ACHN (cell line): ENCODE measurements around the gene HPGD.

Experiments
- DNase-seq: peaks from one replicate; pipeline ENCODE4 v3.0.0-alpha.2; 2015
- in situ Hi-C: cut with HindIII; loops from 2 replicates; pipeline ENCODE4 v1.10.0; 2017; ENCODE audit warnings: low sequenced_read_pairs, low pct_ligation_motif_present, low pct_unique_long_range_greater_than_20kb

The HPGD gene

DNA sequence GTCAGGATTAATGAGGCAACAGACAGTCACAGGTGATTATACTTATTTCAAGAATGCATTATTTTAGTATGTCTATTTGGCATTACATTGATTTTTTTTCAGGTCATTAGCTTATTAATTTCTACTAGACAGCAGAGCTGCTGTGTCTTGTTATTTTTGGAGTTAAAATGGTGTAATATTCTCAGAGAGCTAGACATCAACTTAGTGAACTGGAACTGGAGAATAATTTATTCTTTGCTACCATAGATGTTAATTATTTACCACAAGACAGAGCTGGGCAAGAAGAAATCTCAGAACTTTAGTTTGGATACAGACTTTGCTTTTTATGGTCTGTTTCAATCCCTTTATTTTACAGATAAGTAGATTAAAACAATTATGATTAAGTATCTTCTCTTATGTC is 10.2 kb upstream of the HPGD start:
- peak; percentile 38 for DNase-seq
- in situ Hi-C loops, result no loop called here

DNA sequence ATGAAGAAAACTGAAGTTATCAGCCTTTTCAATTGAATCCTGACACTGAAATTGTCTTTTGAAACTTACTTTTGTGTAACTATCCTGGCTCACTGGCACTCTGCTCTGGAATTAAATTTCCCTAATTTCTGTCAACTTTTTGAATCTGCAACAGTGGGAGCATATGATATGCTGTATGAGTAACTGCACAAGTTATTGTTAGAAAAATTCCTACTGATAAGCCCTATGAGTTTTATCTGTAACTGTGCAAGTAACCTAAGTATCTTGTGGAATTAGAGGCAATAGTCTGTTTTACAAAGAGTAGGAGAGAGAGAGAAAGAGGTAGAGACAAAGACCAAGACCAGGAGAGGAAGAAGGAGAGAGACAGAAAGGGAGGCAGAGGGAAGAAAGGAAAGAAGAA is 9.2 kb upstream of the HPGD start:
- in situ Hi-C loops, result no loop called here
- DNase-seq, result no peak

DNA sequence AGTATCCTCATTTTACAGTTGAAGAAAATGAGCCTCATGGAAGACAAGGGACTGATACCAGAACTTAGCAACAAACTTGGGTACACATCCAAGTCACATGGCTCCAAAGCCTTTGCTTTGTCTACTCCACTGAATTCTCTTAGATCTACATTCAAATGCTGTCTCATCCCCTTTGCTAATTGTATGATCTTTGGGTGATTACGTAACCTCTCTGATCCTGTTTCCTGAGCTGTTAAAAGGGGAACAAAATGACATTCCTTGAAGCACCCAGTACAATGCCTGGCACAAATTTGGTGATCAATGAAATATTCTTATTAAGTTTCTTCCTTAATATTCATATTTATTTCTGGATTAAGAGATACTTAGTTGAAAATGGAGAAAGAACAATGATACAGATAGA is 5.9 kb upstream of the HPGD start:
- DNase-seq, result no peak
- in situ Hi-C loops, result no loop called here

DNA sequence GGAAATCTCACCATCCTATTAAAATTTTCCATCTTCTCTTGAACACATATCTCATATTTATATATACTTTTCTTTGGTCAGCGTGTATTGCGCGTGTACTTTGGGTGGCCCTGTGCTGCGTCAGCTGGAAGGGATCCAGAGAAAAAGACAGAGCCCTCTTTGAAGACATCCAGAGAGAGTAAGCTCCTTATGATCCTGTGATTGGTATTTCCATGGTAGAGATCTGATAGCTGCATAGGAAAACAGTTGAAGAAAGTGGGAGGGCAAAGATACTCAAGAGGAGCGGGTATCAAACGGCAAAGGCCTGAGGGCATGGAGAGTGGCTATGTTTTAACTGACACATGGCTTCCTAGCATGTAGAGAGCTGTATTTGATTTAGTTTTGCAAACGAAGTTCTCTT is 4.4 kb upstream of the HPGD start:
- no peak for DNase-seq
- in situ Hi-C loops, result no loop called here

DNA sequence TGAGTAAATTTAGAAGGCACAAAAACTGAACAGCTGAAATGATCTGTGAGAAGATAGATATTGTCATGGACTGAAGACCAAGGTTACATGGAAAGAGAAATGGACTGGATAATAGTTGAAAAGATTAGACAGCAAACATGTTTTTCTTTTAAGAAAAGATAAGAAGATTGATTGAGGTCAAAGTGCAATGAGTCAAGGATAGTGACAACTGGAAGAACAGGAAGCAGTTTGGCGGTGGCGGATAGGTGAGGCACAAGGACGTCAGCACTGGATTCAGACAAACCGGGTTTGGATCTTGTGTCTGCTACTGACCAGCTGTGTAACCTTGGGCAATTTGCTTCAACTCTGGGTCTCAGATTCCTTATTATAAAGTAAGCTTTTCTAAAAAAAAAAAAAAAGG is 2.0 kb upstream of the HPGD start:
- DNase-seq, result no peak
- in situ Hi-C loops, result no loop called here

DNA sequence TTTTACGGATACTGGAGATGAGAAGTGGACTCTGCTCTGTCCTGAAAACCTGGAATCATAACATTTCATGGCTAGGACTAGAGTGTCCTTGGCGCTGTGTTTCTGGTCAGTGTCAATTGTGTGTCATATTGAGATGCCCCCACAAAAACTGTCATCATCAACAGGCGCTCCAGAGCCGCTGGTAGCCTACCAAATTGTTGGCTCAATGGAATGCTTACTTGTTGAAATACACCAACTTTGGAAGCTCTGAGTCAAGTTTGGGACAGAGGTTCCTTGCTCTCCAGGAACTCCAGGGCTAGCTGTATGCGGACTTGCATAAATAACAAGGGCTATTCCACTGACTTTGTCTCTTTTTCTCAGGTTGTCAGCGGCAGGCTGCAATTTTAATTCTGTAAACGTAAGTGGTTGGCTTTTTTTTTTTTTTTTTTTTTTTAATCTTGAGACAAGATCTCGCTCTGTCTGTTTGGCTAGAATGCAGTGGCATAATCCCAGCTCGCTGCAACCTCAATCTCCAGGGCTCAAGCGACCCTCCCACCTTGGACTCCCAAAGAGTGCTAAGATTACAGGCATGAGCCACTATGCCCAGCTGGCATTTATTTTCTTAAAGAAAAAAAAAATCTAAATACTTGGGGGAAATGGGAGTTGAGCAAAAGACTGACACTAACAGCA is 871 bp upstream of the HPGD start:
- DNase-seq, result peak; percentile 4

DNA sequence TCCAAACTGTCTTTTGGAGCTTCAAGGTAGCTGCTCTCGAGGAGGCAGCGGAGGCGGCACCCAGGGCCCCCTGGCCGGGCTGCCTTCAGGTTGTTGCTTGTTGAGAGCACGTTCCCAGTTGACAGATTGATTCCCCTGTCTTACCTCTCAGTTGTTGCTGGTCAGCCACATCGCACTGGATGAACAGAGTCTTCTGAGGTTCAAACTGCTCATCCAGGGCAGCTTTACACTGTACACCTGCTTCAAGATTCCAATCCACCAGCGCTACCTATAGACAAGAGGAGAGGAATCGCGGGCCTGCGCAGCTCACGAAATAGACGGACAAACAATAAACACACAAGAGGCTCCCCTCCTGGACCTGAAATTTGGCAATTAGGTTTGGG is 497 bp downstream of the HPGD start:
- peak; percentile 12 for DNase-seq
- in situ Hi-C loops, result no loop called here

More for the DNA sequence above, 871 bp upstream of the HPGD start:
- in situ Hi-C loops, result no loop called here

DNA sequence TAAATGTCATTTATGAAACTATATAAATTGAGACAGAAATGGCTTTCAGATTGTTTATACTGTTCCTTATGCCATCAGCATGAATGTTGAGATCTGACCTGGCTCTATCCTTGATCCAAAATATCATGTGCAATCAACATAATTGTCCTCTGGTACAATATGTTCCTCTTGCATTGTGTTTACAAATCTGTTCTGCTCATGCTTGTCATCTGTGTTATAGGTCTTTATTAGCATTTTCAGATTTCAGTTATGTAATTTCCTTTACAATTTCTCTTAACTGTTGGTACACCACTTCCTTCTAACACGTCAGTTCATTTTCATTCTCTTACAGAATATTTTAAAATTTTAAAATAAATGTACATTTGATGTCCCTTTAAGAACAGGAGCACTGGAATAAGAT is 1.6 kb downstream of the HPGD start:
- no peak for DNase-seq
- in situ Hi-C loops, result no loop called here

DNA sequence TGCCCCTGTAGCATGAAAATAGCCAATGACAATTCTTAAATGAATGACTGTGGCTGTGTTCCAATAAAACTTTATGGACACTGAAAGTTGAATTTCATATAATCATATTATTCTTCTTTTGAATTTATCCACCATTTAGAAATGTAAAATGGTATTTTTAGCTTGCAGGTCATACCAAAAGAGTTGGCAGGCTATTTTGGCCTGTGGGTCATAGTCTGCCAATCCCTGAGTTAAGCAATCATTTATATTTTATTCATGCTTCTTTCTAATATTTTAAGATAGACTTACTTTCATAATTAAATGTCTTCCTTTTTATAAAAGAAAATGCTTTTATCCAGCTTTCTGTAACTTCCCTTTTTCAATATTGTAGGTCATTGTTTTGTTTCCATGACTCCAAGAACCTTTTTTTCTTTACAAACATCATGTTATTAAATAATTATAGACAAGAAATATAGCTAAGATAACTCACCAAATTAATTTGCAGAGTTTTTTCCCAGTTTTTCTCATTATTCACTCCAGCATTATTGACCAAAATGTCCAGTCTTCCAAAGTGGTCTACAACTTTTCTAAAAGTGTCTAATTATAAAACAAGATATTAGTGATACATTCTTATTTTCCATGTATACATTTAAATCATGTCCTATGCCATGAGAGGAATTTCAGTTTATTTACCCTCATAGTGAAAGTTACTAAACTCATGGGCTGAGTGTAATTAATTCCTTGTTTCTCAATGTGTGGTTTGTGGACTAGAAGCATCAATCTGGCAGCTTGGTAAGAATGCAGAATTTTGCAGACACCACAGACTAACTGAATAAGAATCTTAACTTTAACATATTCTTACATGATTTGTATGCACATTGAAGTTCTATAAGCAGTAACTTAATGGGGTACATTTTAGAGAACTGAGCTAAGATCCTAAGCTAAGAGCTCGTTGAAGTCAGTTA is 4.5 kb downstream of the HPGD start:
- DNase-seq, result no peak
- in situ Hi-C loops, result no loop called here

DNA sequence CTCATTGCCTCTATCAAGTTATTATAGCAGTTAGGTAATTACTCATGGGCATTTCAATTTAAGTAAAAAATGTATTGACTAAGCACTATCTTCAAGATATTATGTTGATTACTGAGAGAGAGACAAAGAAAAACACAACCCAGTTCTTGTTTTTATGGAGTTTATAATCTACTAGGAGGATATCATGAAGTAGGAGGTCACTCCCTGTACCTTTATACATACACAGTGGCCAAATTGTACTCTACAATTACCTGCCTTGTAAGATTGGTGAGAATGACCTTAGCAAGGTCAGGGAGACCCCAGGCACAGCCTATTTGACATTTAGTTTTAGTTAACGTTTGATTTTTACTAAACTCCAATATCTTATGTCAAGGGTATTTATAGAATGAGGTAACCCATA is 5.5 kb downstream of the HPGD start:
- no peak for DNase-seq
- in situ Hi-C loops, result no loop called here

DNA sequence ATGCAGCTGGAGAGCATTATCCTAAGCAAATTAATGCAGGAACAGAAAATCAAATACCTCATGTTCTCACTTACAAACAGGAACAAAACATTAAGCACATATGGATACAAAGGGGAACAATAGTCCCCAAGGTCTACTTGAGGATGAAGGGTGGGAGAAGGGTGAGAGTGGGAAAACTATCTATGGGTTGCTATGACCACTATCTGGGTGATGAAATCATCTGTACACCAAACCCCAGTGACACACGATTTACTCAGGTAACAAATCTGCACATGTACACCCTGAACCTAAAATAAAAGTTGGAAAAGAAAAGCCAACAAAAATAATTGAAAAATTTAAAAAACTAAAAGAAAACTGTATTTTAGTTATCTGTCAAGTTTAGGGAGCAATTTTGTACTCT is 5.9 kb downstream of the HPGD start:
- in situ Hi-C loops, result no loop called here
- DNase-seq, result no peak

DNA sequence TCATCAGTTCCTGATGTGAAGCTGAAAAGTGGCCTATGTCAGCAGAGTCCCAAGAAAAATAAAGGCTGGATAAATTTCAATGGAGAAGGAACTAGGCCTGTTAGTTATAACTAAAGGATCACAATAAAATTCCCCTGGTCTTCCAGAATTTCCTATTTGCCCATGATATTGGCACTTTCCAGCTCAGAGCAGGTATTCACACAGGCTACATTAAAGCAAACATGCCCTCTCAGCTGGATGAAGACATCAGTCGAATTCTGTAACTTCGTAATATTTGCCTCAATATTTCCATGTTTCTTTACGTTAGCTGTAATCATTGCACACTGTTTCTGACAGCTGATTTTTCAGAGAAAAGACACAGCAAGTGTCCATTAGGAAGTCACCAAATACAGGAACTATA is 9.5 kb downstream of the HPGD start:
- no peak for DNase-seq
- in situ Hi-C loops, result no loop called here

DNA sequence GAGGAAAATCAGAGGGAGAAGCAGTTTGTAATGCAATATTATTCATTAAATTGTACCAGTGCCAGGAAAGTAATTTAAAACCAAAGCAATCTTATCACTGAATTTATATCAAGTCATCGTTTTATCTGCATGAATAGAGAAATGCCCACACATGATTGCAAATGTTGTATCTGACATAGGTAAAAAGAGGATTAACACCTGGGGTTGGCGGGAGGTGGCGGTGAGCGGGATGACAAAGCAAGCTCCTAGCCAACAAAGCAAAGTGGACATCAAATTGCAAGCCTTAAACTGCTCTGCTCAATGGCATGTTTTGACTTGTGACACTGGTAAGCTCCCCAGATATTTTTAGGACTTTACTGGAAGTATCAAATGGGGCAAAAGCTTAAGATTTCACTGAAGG is 16.4 kb downstream of the HPGD start:
- no peak for DNase-seq
- in situ Hi-C loops, result no loop called here

DNA sequence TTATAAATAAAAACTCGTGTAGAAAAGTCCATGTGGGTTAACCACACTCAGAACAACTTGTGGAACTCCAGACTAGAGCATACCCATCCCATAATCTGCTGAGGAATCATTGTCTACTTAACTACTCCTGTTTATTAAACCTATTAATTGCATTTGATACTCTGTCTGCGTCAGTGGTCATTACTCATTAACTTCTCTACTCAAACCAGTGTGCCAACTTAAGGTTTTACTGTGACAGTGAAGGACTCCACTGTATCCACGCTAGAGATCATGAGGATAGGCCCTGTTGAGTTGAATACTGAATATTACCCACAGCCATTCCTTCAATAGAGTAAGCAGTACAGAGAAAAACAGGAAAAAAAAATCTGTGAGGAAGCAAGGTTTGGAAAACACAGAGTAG is 17.3 kb downstream of the HPGD start:
- in situ Hi-C loops, result no loop called here
- DNase-seq, result no peak

DNA sequence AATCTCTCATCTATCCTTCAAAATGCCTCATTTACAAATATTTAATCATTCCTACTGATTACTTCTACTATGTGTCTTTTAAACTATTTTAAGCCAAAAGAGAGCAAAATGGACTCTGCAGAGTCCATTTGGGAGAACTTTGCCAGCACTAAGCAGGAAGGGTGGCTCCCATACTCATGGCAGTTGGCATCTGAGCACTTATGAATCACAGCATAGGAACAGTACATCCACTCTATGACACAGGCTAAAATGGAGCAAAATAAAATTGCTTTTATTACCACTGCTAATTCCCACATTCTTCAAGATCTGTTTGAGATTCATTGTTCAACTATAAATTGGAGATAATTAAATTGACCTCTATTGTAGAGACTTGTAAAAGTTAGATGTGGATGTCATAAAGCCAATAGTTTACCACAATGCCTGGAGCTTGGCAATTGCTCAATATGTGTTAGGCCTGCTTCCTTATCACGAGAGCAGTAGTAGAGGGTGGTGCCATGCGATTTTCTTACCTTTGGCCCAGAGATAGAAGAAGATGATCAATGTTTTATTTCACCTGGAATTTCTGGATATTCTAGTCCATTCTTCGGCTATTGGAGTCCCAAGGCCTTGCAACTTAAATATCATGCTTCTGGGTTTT is 19.1 kb downstream of the HPGD start:
- DNase-seq, result no peak
- in situ Hi-C loops, result no loop called here

DNA sequence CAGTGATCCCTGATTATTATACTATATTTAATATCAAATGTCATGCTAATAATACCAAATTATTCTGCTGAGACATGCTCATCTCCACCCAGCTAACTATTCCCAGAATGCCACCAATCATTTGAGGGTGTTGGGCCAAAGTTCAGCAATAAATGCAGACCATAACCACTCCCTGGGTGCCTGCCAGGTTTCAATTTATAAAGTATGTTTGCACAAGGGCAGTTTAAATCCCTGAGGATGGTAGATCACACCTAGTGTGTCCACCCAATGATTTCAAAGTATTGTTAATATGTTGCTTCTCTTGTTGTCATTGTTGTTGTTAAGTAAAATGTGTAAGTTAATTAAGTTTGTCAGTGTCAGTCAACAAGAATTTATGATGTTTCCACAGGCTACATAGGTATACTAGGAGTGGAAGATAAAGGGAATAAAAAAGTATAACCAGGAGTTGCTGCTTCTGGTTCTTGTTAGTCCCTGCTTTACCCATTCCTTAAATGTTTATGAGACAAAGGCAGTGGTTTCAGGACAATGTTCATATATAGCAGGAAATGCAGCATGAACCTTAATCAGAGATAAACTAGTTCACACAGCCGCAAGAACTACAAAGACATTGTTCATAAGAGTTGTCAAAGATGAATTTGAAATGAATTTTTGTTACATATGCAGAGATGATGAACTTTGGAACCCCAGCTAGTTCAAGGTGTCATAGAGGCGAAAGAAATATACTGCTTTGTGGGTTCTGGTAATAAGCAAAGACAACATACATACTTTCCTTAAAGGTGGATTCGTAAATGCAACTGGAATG is 25.5 kb downstream of the HPGD start:
- in situ Hi-C loops, result no loop called here
- DNase-seq, result no peak

DNA sequence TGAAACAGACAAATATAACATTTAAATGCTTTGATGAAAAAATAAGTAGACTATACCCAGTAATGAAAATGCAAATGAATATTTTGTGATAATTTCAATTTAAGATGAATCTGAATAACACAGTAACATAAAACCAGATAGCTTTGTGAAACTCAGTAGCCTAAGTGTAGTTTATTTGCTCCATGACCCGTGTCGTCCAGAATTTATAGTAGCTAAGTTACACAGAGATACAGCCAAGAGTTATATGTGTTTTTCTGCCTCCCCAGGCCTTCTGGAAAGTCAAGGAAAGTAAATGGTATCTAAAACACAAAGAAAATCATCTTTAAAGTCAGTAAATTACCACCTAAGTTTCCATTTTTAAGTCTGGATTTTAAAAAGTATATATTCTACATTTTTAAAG is 26.7 kb downstream of the HPGD start:
- in situ Hi-C loops, result no loop called here
- no peak for DNase-seq

DNA sequence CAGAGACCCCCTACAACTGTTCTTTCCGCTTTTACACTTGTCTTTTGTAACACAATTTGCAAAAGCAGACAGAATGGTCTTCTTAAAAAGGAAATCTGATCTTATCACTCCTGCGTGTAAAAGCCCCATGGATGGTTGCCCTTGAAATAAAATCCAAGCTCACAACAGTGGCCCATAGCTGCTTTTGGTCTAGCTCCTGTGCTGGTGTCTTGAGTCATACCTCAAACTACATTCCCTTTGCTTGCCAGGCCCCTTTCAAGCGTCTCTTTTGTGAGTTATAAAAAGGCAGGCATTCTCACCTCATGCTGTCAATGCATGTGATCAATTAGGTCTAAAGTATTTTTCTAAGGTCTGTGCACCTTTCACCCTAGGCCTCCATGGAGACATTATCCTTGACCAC is 27.6 kb downstream of the HPGD start:
- DNase-seq, result no peak
- in situ Hi-C loops, result no loop called here

DNA sequence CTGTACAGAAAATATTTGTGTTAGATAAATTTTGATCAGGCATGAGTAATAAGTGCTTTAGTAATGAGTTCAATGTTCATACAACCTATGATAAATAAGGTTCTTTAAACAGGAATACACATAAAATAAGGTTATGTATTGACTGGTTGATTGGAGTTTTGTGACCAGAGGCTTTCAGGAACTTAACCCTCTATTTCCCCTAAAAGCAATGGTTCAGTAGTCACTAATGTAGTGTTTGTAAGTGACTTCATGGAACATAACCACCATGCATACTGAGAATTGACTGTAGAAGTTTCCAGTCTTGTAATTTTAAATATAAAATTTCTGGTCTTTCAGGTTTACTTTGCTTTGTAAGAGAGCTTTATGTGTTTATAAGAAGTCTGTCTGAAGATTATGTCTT is 28.1 kb downstream of the HPGD start:
- in situ Hi-C loops, result no loop called here
- DNase-seq, result no peak
